Body of pancreas (tissue), 4 donors: ENCODE data around the gene MRPL9. TPM values are rescaled to one million over a fixed set of nuclear protein-coding genes. Genes with fewer than 3 reads are reported as not detected.

Source experiments
- ATAC-seq: fragments of 150-250 bp; one replicate; pipeline ENCODE4 v1.9.1; 2016
- DNase-seq, 4 donors: peaks; one replicate each; pipeline ENCODE4 v3.0.0-alpha.2; 2019
- H3K27ac ChIP-seq, 4 donors: fragments of 200-600 bp; sonication (generic); 1 replicate in 3 of 4; 2 replicates in 1 of 4; pipeline versions ENCODE4 v1.5.1 to v1.6.1; 2016 to 2019; ENCODE audit warnings: mild to moderate bottlenecking in 1 of 4, mixed read lengths in 1 of 4, moderate library complexity in 1 of 4
- H3K27me3 ChIP-seq, 2 donors: fragments of 200-600 bp; sonication (generic); one replicate each; pipeline ENCODE4 v1.6.0; 2016; ENCODE audit warnings: mild to moderate bottlenecking in 1 of 2
- H3K36me3 ChIP-seq, 2 donors: fragments of 200-600 bp; sonication (generic); replicated peaks in 1 of 2; 2 replicates each; pipeline ENCODE4 v1.5.1; 2016; ENCODE audit warnings: low read depth in 2 of 2; ENCODE audit not compliant: insufficient read depth in 1 of 2
- H3K4me1 ChIP-seq: fragments of 200-600 bp; sonication (generic); one replicate; pipeline ENCODE4 v1.6.0; 2016
- H3K4me3 ChIP-seq, 2 donors: fragments of 200-600 bp; sonication (generic); 1 replicate in 1 of 2; 2 replicates in 1 of 2; pipeline ENCODE4 v1.5.1; 2016 to 2019
- H3K9me3 ChIP-seq, 3 donors: fragments of 200-600 bp; sonication (generic); 1 replicate in 2 of 3; 2 replicates in 1 of 3; pipeline ENCODE4 v1.5.1; 2016
- CTCF ChIP-seq, 7 experiments: fragments of 450-650 bp in 4 of 7; fragments of 200-600 bp in 3 of 7; sonication (generic) in 3 of 7; IDR thresholded peaks; one replicate each; pipeline ENCODE4 v1.5.1; 2016 to 2019; ENCODE audit warnings: antibody characterized with exemption in 7 of 7
- POLR2A ChIP-seq, 3 donors: fragments of 450-650 bp; IDR thresholded peaks; one replicate each; pipeline ENCODE4 v1.6.1; 2016; ENCODE audit warnings: antibody characterized with exemption in 3 of 3, mild to moderate bottlenecking in 2 of 3
- WGBS, 2 donors: methylation state at CpG; one replicate each; pipeline ENCODE4 v1.1.5; 2017; 5-methylcytosine and 5-hydroxymethylcytosine counted together
- intact Hi-C: fragments of 100-400 bp; cut with DNase I; formaldehyde crosslinking; loops from one replicate; pipeline ENCODE4 v1.15.1; 2023
- total RNA-seq, 2 donors: library from RNA; depleted of rRNA; stranded (reverse); fragments of >200 nt; gene quantifications; one replicate each; pipeline ENCODE4 v1.1.0, GENCODE V29; 2016

The MRPL9 gene
- total RNA-seq, 2 donors from 2014 or later = 24.6 to 40.2 TPM

DNA sequence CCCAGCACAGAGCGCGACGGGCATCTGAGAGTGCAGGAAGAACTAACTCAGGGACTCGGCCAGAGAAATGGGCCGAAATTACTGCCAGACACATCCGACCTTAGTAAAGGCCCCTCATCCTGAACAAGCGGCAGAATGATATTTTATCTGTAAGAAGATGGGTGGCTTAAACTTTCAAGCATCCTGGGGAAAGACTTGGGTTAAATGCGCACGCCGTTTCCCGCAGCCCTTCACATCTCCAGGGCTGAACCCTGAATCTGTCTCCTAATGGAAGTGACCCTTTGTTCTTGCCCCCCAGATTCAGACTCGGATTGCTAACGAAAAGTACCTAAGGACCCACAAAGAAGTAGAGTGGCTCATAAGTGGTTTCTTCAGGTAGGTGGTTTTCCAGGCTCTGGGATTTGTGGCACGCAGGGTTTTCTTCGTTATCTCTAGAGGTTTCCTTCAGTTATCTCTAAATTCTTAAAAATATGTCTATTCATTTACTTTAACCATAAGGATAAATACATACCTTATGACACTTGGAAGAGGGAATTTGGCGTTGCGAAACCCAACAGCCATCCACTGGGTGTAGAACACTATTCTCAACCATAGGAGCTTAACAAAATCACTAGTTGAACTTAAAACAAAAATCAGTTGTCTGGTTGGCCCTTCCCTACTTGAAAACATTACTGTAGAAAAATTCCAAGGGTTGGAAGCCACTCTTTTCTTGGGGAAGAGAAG, 41.3 kb downstream of the MRPL9 start:
- WGBS, 2 donors = 26 to 49% methylated on average over 13 to 17 of the region's 17 CpGs
- H3K4me1 ChIP-seq = peaks cover 24% of the 10 kb centered on the region
- no peak for ATAC-seq
- intact Hi-C loops = no loop called here
- H3K9me3 ChIP-seq = no peaks in the 10 kb centered on the region
- no peak overlapping the region for H3K4me3 ChIP-seq
- no peaks in the 10 kb centered on the region for H3K36me3 ChIP-seq
- H3K27me3 ChIP-seq = peaks cover 0 to 4% of the 10 kb centered on the region in 2 donors
- peak overlapping the region in 1 of 4 donors; percentile 28 for H3K27ac ChIP-seq
- no peak for DNase-seq
- TF ChIP-seq POLR2A (IDR thresholded peaks at IDR 0.05) (no peak), CTCF (IDR thresholded peaks at IDR 0.05) (no peak)

DNA sequence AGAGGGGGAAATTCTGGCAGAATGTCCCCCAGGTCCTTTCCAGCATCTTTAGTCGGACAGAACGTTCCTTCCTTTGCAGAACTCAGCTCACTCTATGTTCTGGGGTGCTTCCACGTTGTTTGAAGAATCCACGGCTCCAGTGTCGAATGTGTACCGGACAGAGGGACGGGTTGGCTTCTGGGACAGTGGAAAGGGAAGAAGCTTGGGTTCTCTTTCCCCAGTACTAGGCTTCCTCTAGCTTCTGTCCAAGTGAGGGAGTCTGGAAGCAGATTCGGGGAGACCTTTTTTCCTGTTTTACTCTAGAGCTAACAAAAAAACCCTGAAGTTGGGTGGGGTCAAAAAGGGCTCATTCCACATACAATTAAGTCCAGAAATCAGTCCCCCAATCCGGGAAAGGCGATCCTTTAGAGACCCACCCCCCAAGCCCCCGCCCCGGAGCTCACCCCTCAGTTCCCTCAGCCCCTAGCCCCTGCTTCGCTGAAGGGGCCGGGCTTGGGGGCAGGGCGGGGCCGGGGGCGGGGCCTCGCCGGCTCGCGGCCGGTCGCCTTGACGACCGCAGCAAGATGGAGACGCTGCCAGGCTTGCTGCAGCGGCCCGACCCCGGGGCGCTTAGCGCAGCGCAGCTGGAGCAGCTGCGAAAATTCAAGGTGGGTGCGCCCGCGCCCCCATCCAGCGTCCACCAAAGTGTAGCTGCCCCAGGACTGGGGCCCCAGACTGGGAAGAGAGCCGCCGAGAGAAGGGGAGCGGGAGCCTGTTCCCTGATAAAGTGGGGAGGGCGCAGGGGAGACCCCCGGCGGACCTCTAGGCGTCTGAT, 42.1 kb downstream of the MRPL9 start, which contains the start of gene RIIAD1:
RIIAD1 (plus strand) TSS at position 549 of the 814 bp plus-strand sequence; CDS start at position 564, 15 bp downstream.
- ATAC-seq (peak; percentile 77), DNase-seq (peak in 2 of 4 donors; percentile 23 to 50)
- H3K27ac ChIP-seq = peak within 1 kb of the TSS in 3 of 4 donors; percentile 28 to 45 (median 34)
- no peaks in the 10 kb centered on the region for H3K9me3 ChIP-seq
- no peaks in the 10 kb centered on the region for H3K36me3 ChIP-seq
- H3K27me3 ChIP-seq = peaks cover 0 to 6% of the 10 kb centered on the region in 2 donors
- 8 to 48% methylated on average over 8 to 43 of the region's 44 CpGs for WGBS, 2 donors
- H3K4me3 ChIP-seq = peak within 1 kb of the TSS in 1 of 2 donors; percentile 17
- H3K4me1 ChIP-seq = peaks cover 26% of the 10 kb centered on the region
- TF ChIP-seq CTCF (IDR thresholded peaks at IDR 0.05) (no peak), POLR2A (IDR thresholded peaks at IDR 0.05) (no peak)
- intact Hi-C loops = no loop called here

GRCh38 chr1:151720554-151720953, 42.7 kb downstream of the MRPL9 start:
- WGBS, 2 donors = 21 to 26% methylated on average over 5 of the region's 5 CpGs
- intact Hi-C loops = no loop called here
- Histone ChIP-seq H3K4me1 (peaks cover 26% of the 10 kb centered on the region), H3K27me3 (peaks cover 0 to 11% of the 10 kb centered on the region in 2 donors), H3K4me3 (no peak overlapping the region), H3K36me3 (no peaks in the 10 kb centered on the region), H3K27ac (peak overlapping the region in 2 of 4 donors; percentile 34 to 45), H3K9me3 (no peaks in the 10 kb centered on the region)
- DNase-seq (peak in 1 of 4 donors; percentile 26), ATAC-seq (peak; percentile 33)
- no peak for TF ChIP-seq POLR2A (IDR thresholded peaks at IDR 0.05)
- TF ChIP-seq CTCF (IDR thresholded peaks at IDR 0.05) = no peak

DNA sequence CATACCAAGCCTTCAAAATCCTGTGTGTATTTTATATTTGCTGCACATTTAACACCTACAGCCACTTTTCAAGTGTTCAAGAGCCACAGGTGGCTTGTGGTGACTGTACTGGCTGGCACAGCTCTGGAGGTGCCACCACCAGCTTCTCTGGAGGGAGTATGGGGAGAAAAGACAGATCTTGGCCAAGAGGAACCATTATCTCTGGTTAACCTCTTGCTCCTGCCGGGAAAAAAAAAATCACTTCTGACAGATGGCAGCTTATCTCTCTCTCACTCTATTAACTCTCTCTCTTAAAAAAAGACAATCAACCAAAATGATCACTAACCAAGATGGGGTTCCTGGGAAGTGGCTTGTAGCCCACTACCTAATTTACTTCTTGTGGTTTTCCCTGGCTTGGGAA, 43.2 kb downstream of the MRPL9 start:
- intact Hi-C loops = no loop called here
- WGBS, 2 donors = 0 to 9% methylated on average over 1 of the region's 1 CpG
- Histone ChIP-seq H3K4me3 (no peak overlapping the region), H3K4me1 (peaks cover 26% of the 10 kb centered on the region), H3K36me3 (no peaks in the 10 kb centered on the region), H3K27me3 (peaks cover 0 to 11% of the 10 kb centered on the region in 2 donors), H3K9me3 (no peaks in the 10 kb centered on the region), H3K27ac (peak overlapping the region in 1 of 4 donors; percentile 34)
- no peak for ATAC-seq
- no peak for DNase-seq
- TF ChIP-seq POLR2A (IDR thresholded peaks at IDR 0.05) = no peak

DNA sequence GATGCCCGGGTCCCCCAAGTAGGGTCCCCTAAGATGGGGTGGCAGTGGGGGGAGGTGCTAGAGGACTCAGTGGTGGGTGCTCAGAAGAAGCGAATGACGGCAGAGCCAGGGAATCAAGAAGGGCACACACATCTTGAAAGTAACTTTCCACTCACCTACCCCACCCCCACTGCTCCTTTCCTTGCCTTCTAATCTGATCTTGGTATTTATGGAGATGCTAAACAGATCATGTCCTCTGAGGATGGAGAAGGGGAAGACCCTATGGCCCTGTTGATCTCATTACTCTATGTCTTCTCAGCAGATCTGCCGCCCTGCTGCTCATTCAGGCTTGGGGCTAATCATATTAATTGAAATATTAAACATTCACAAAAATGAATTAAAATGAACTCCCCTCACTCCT, 44.6 kb downstream of the MRPL9 start:
- Histone ChIP-seq H3K36me3 (no peaks in the 10 kb centered on the region), H3K27me3 (peaks cover 0 to 11% of the 10 kb centered on the region in 2 donors), H3K27ac (no peak overlapping the region), H3K9me3 (no peaks in the 10 kb centered on the region), H3K4me3 (no peak overlapping the region), H3K4me1 (peaks cover 26% of the 10 kb centered on the region)
- intact Hi-C loops = no loop called here
- no peak for TF ChIP-seq POLR2A (IDR thresholded peaks at IDR 0.05)
- TF ChIP-seq CTCF (IDR thresholded peaks at IDR 0.05) = no peak
- ATAC-seq (no peak), DNase-seq (no peak)
- WGBS, 2 donors = 80 to 81% methylated on average over 4 of the region's 4 CpGs
